ENCODE measurements around the gene DENND1B.

- TF ChIP-seq CTCF (IDR thresholded peaks at IDR 0.05; ENCODE audit: low read depth, low read length) (no peak), EZH2phosphoT487 (IDR thresholded peaks at IDR 0.05; ENCODE audit: low read depth) (no peak)
These were observed 6.9 kb upstream of the DENND1B start for GRCh38 chr1:197781968-197782721.

Measured in OCI-LY3 (cell line).